DND-41 (cell line): ENCODE measurements around the gene CD83.

Source experiments
- ATAC-seq: fragments of 200-7000 bp; cut with Tn5 transposase; 3 replicates; pipeline ENCODE4 v1.9.1; 2021; ENCODE audit warnings: low read depth; ENCODE audit not compliant: insufficient read depth
- DNase-seq: peaks from one replicate; pipeline ENCODE4 v3.0.0-alpha.2; 2020
- H2AFZ ChIP-seq: 2 replicates; pipeline ENCODE4 v1.6.0; 2012; ENCODE audit warnings: low read depth, low read length
- H3K27ac ChIP-seq: 2 replicates; pipeline ENCODE4 v1.5.1; 2012; ENCODE audit warnings: low read length, inconsistent platforms
- H3K27me3 ChIP-seq: fragments of 200-600 bp; sonication (generic); 2 replicates; pipeline ENCODE4 v1.6.0; 2012; ENCODE audit warnings: low read length, mild to moderate bottlenecking, inconsistent platforms; ENCODE audit not compliant: insufficient read depth, poor library complexity
- H3K36me3 ChIP-seq: 2 replicates; pipeline ENCODE4 v1.5.1; 2012; ENCODE audit warnings: low read length, inconsistent platforms; ENCODE audit not compliant: insufficient read depth
- H3K4me1 ChIP-seq: 2 replicates; pipeline ENCODE4 v1.5.1; 2012; ENCODE audit warnings: mild to moderate bottlenecking, low read length; ENCODE audit not compliant: insufficient read depth
- H3K4me2 ChIP-seq: 2 replicates; pipeline ENCODE4 v1.6.0; 2012; ENCODE audit warnings: mild to moderate bottlenecking, moderate library complexity, low read length, inconsistent platforms; ENCODE audit not compliant: insufficient read depth
- H3K4me3 ChIP-seq, 2 experiments: fragments of 200-600 bp in 1 of 2; shearing (Covaris generic) in 1 of 2; 2 replicates each; pipeline ENCODE4 v1.5.1; 2012 to 2016; ENCODE audit warnings: inconsistent platforms in 2 of 2, low read length in 2 of 2, mild to moderate bottlenecking in 2 of 2, low read depth in 1 of 2, moderate library complexity in 1 of 2
- H3K79me2 ChIP-seq: 2 replicates; pipeline ENCODE4 v1.6.0; 2012; ENCODE audit warnings: low read length, inconsistent platforms; ENCODE audit not compliant: insufficient read depth
- H3K9ac ChIP-seq: 2 replicates; pipeline ENCODE4 v1.6.0; 2012; ENCODE audit warnings: low read depth, mild to moderate bottlenecking, inconsistent platforms, low read length, moderate library complexity
- H3K9me3 ChIP-seq: 2 replicates; pipeline ENCODE4 v1.5.1; 2012; ENCODE audit warnings: low read length, moderate library complexity, mild to moderate bottlenecking, inconsistent platforms; ENCODE audit not compliant: insufficient read depth, severe bottlenecking
- H4K20me1 ChIP-seq: 2 replicates; pipeline ENCODE4 v1.6.0; 2012; ENCODE audit warnings: low read length; ENCODE audit not compliant: insufficient read depth
- CTCF ChIP-seq: IDR thresholded peaks from 2 replicates; pipeline ENCODE4 v1.5.1; 2012; ENCODE audit warnings: borderline replicate concordance, low read length, moderate library complexity, mild to moderate bottlenecking; ENCODE audit not compliant: poor library complexity, severe bottlenecking; ENCODE audit errors: extremely low read depth
- EZH2 ChIP-seq: IDR thresholded peaks from 3 replicates; pipeline ENCODE4 v1.6.1; 2012; ENCODE audit warnings: borderline replicate concordance, low read depth, mild to moderate bottlenecking, moderate library complexity, low read length, inconsistent platforms; ENCODE audit not compliant: severe bottlenecking

CD83 gene

GRCh38 chr6:14174996-14175395 lies 57.4 kb downstream of the CD83 start:
- no peak for DNase-seq
- peaks cover 13% of the 10 kb centered on the region for H3K9me3 ChIP-seq
- no peaks in the 10 kb centered on the region for H3K79me2 ChIP-seq

GRCh38 chr6:14176429-14176828 lies 58.9 kb downstream of the CD83 start:
- Histone ChIP-seq H3K79me2 (no peaks in the 10 kb centered on the region), H3K9me3 (peaks cover 3% of the 10 kb centered on the region), H3K4me3 (no peak overlapping the region), H3K4me2 (no peak overlapping the region), H4K20me1 (no peaks in the 10 kb centered on the region), H2AFZ (no peak overlapping the region), H3K4me1 (no peaks in the 10 kb centered on the region), H3K9ac (no peak overlapping the region), H3K27ac (no peak overlapping the region), H3K27me3 (no peaks in the 10 kb centered on the region), H3K36me3 (no peaks in the 10 kb centered on the region)
- ATAC-seq (no peak), DNase-seq (no peak)
- no peak for TF ChIP-seq CTCF
- TF ChIP-seq EZH2: no peak

More at GRCh38 chr6:14174996-14175395, 57.4 kb downstream of the CD83 start:
- no peaks in the 10 kb centered on the region for H3K27me3 ChIP-seq
- H2AFZ ChIP-seq: no peak overlapping the region
- no peaks in the 10 kb centered on the region for H3K4me1 ChIP-seq
- H3K4me2 ChIP-seq: no peak overlapping the region
- TF ChIP-seq EZH2: no peak
- TF ChIP-seq CTCF: no peak
- H3K4me3 ChIP-seq: no peak overlapping the region
- no peak overlapping the region for H3K9ac ChIP-seq
- H3K27ac ChIP-seq: no peak overlapping the region
- H3K36me3 ChIP-seq: no peaks in the 10 kb centered on the region
- H4K20me1 ChIP-seq: no peaks in the 10 kb centered on the region
- no peak for ATAC-seq

- Histone ChIP-seq H3K79me2 (no peaks in the 10 kb centered on the region), H3K4me3 (no peak overlapping the region), H3K9me3 (peaks cover under 1% of the 10 kb centered on the region), H3K27me3 (no peaks in the 10 kb centered on the region), H3K27ac (no peak overlapping the region), H3K4me2 (no peak overlapping the region), H3K9ac (no peak overlapping the region), H3K36me3 (no peaks in the 10 kb centered on the region), H3K4me1 (no peaks in the 10 kb centered on the region), H4K20me1 (no peaks in the 10 kb centered on the region), H2AFZ (no peak overlapping the region)
- DNase-seq (no peak), ATAC-seq (no peak)
- TF ChIP-seq EZH2: no peak
- TF ChIP-seq CTCF: no peak
These were observed 60.0 kb downstream of the CD83 start for GRCh38 chr6:14177413-14178082.

GRCh38 chr6:14178083-14178445 lies 60.5 kb downstream of the CD83 start:
- Histone ChIP-seq H4K20me1 (no peaks in the 10 kb centered on the region), H3K4me2 (no peak overlapping the region), H3K27ac (no peak overlapping the region), H2AFZ (no peak overlapping the region), H3K9ac (no peak overlapping the region), H3K36me3 (no peaks in the 10 kb centered on the region), H3K9me3 (no peaks in the 10 kb centered on the region), H3K4me3 (no peak overlapping the region), H3K79me2 (no peaks in the 10 kb centered on the region), H3K27me3 (no peaks in the 10 kb centered on the region), H3K4me1 (no peaks in the 10 kb centered on the region)
- ATAC-seq (no peak), DNase-seq (no peak)
- TF ChIP-seq CTCF (no peak), EZH2 (no peak)
